ENCODE measurements around the gene PTPRD.

PTPRD gene

DNA sequence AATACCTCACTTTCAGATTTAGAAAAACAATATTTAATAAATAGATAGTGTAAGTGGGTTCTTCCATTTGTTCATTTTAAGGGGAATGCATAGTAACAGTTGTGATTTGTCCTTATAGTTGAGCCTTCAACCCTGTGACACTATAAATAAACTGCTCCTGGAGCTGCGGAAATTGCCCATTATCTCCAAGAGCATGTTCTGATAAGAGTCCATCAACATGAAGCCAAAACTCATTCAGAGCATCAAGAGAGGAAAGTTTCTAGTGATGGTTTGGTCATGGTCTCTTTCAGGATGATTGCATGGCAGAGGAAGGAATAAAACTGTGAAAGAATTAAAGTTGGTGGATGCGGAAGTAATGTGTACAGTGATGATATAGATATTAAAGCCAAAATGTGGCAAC lies 2041.2 kb downstream of the PTPRD start:
- DNase-seq (ENCODE audit: insufficient read length): no peak
- TF ChIP-seq POLR2AphosphoS5 (IDR thresholded peaks at IDR 0.05; ENCODE audit: low read depth, low read length): no peak
- no peak for FAIRE-seq

- FAIRE-seq (no peak), DNase-seq (ENCODE audit: insufficient read length) (no peak)
- TF ChIP-seq POLR2AphosphoS5 (IDR thresholded peaks at IDR 0.05; ENCODE audit: low read depth, low read length) (no peak), POLR2A (IDR thresholded peaks at IDR 0.05; ENCODE audit: low read depth, low read length) (no peak), TAF1 (IDR thresholded peaks at IDR 0.05; ENCODE audit: borderline replicate concordance, low read depth, low read length) (no peak)
These were observed 2042.0 kb downstream of the PTPRD start for GRCh38 chr9:8570776-8571175.

DNA sequence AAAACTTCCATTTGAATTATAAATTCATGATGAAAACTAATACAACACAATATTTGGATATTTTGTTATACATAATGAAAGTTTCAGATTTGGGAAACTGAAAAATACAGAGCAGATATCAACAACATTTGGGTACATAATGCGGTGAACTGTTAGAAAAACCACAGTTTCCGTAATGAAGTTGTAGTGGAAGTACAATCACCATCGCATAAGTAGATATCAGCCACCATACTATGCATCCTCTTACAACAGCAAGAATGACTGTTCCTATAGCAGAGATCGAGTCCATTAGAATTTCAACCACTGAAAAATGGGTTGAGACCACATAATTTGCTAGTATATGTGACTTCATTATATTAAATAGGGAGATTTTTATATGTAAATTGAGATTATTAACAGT lies 2043.0 kb downstream of the PTPRD start:
- no peak for FAIRE-seq
- no peak for TF ChIP-seq POLR2A (IDR thresholded peaks at IDR 0.05; ENCODE audit: low read depth, low read length)
- TF ChIP-seq POLR2AphosphoS5 (IDR thresholded peaks at IDR 0.05; ENCODE audit: low read depth, low read length): no peak
- TF ChIP-seq TAF1 (IDR thresholded peaks at IDR 0.05; ENCODE audit: borderline replicate concordance, low read depth, low read length): no peak
- DNase-seq (ENCODE audit: insufficient read length): no peak

- FAIRE-seq: no peak
- TF ChIP-seq POLR2A (IDR thresholded peaks at IDR 0.05; ENCODE audit: low read depth, low read length): no peak
- no peak for TF ChIP-seq TAF1 (IDR thresholded peaks at IDR 0.05; ENCODE audit: borderline replicate concordance, low read depth, low read length)
- TF ChIP-seq POLR2AphosphoS5 (IDR thresholded peaks at IDR 0.05; ENCODE audit: low read depth, low read length): no peak
- no peak for DNase-seq (ENCODE audit: insufficient read length)
These were observed 2044.7 kb downstream of the PTPRD start for GRCh38 chr9:8567963-8568579.

DNA sequence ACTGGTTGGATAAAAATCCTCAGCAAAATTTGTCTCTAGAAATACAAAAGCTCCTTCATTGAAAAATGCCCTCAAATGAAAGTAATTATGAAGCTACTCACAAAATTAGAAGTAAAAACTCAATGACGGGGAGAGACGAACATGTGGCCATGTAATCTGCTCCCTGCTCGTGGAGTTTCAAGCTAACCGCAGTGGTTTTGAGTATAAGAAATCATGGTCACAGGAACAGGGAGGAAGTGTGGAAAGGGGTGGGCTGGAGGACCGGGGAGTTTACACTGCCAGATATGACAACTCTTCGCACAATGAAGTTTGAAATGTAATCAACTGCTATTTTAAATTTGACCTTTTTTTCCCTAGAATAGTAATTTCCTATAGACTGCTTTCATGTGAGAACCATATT lies 2047.8 kb downstream of the PTPRD start:
- DNase-seq (ENCODE audit: insufficient read length): no peak
- no peak for TF ChIP-seq TAF1 (IDR thresholded peaks at IDR 0.05; ENCODE audit: borderline replicate concordance, low read depth, low read length)
- TF ChIP-seq POLR2AphosphoS5 (IDR thresholded peaks at IDR 0.05; ENCODE audit: low read depth, low read length): no peak
- TF ChIP-seq POLR2A (IDR thresholded peaks at IDR 0.05; ENCODE audit: low read depth, low read length): no peak
- no peak for FAIRE-seq

DNA sequence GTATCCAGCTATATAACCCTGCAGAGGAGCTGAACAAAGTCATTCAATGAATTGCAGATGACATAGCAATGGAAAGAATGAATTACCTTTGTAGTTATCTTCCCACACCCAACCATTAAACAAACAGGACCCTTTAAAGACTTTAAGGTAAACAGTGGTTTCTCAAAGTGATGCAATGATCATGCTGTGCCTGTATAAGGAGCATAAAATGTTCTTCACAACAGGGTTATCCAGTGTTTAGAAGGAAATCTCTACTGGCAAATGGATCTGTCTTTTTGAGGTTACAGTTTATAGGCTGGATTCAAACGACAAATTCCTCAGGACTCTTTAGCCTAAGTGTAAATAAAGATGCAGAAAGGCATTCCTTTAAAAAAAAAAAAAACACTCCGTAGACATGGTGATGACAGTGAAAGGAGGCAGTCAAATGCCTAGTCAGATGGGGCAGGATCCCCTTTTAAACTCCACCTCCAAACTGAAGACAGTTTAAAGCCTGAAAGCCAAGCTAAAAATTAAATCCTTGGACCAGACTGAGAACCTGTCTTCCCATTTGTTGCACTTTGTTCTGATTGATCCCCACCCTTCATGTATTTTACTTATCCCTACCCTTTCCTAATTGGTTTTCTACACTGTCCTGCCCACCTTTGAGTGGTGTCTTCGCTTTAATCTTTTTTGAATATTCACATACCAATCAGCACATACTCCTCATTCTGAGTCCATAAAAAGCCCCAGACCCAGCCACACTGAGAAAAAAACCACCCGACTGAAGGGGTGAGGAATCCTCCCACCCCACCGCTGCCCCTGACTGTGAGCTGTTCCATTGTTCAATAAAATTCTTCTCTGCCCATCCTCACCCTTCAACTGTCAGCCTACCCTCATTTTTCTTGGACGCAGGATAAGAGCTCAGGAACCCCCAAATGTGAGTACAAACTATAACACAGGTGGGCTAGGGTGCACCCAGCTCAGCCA lies 2052.0 kb downstream of the PTPRD start:
- DNase-seq (ENCODE audit: insufficient read length) (no peak), FAIRE-seq (no peak)
- TF ChIP-seq POLR2A (IDR thresholded peaks at IDR 0.05; ENCODE audit: low read depth, low read length) (no peak), TAF1 (IDR thresholded peaks at IDR 0.05; ENCODE audit: borderline replicate concordance, low read depth, low read length) (no peak), POLR2AphosphoS5 (IDR thresholded peaks at IDR 0.05; ENCODE audit: low read depth, low read length) (no peak)

GRCh38 chr9:8558176-8558575 lies 2054.6 kb downstream of the PTPRD start:
- TF ChIP-seq POLR2A (IDR thresholded peaks at IDR 0.05; ENCODE audit: low read depth, low read length) (no peak), TAF1 (IDR thresholded peaks at IDR 0.05; ENCODE audit: borderline replicate concordance, low read depth, low read length) (no peak), POLR2AphosphoS5 (IDR thresholded peaks at IDR 0.05; ENCODE audit: low read depth, low read length) (no peak)
- FAIRE-seq (no peak), DNase-seq (ENCODE audit: insufficient read length) (no peak)

GRCh38 chr9:8555762-8556500 lies 2056.9 kb downstream of the PTPRD start:
- no peak for FAIRE-seq
- TF ChIP-seq POLR2AphosphoS5 (IDR thresholded peaks at IDR 0.05; ENCODE audit: low read depth, low read length) (no peak), TAF1 (IDR thresholded peaks at IDR 0.05; ENCODE audit: borderline replicate concordance, low read depth, low read length) (no peak), POLR2A (IDR thresholded peaks at IDR 0.05; ENCODE audit: low read depth, low read length) (no peak)
- no peak for DNase-seq (ENCODE audit: insufficient read length)

GRCh38 chr9:8553444-8553843 lies 2059.4 kb downstream of the PTPRD start:
- no peak for FAIRE-seq

DNA sequence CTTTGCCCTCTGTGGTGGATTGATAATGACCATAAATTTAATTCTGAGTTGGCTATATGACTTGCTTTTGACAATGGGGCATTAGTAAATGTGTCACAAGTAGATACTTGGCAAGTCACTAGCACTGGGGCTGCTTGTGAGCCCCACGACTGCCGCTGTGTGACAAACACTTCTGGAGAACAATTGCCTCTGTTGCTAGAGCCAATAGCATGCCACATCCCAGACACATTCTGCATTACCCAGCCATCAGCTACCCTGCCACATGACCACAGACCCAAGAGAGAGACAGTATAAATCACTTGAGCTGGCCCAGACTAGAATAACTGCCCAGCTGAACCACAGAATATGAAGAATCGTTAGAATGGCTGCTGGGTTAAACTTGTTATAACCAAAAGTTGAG lies 2060.1 kb downstream of the PTPRD start:
- no peak for FAIRE-seq

More at GRCh38 chr9:8553444-8553843, 2059.4 kb downstream of the PTPRD start:
- TF ChIP-seq POLR2A (IDR thresholded peaks at IDR 0.05; ENCODE audit: low read depth, low read length) (no peak), POLR2AphosphoS5 (IDR thresholded peaks at IDR 0.05; ENCODE audit: low read depth, low read length) (no peak), TAF1 (IDR thresholded peaks at IDR 0.05; ENCODE audit: borderline replicate concordance, low read depth, low read length) (no peak)
- no peak for DNase-seq (ENCODE audit: insufficient read length)

GRCh38 chr9:8549214-8549613 lies 2063.6 kb downstream of the PTPRD start:
- no peak for DNase-seq (ENCODE audit: insufficient read length)
- no peak for FAIRE-seq
- TF ChIP-seq POLR2AphosphoS5 (IDR thresholded peaks at IDR 0.05; ENCODE audit: low read depth, low read length): no peak
- no peak for TF ChIP-seq POLR2A (IDR thresholded peaks at IDR 0.05; ENCODE audit: low read depth, low read length)
- TF ChIP-seq TAF1 (IDR thresholded peaks at IDR 0.05; ENCODE audit: borderline replicate concordance, low read depth, low read length): no peak

More for the DNA sequence above, 2060.1 kb downstream of the PTPRD start:
- TF ChIP-seq POLR2AphosphoS5 (IDR thresholded peaks at IDR 0.05; ENCODE audit: low read depth, low read length) (no peak), POLR2A (IDR thresholded peaks at IDR 0.05; ENCODE audit: low read depth, low read length) (no peak), TAF1 (IDR thresholded peaks at IDR 0.05; ENCODE audit: borderline replicate concordance, low read depth, low read length) (no peak)
- no peak for DNase-seq (ENCODE audit: insufficient read length)

Measured in GM12892 (cell line).